ENCODE data around the gene ITPR3. TPM values are rescaled to one million over a fixed set of nuclear protein-coding genes. Genes with fewer than 3 reads are reported as not detected.

Gene ITPR3
- total RNA-seq, 4 donors from 2014 or later = 13.8 to 23.5 (median 19.6) TPM

- no peak for TF ChIP-seq CTCF (IDR thresholded peaks at IDR 0.05; ENCODE audit: low read depth)
Observed at GRCh38 chr6:33609528-33609927, 11.6 kb upstream of the ITPR3 start.

GRCh38 chr6:33610067-33610466 lies 11.1 kb upstream of the ITPR3 start:
- no peak for TF ChIP-seq CTCF (IDR thresholded peaks at IDR 0.05; ENCODE audit: low read depth)

- no peak for TF ChIP-seq CTCF (IDR thresholded peaks at IDR 0.05; ENCODE audit: low read depth)
Observed at GRCh38 chr6:33610779-33611732, 10.1 kb upstream of the ITPR3 start.

DNA sequence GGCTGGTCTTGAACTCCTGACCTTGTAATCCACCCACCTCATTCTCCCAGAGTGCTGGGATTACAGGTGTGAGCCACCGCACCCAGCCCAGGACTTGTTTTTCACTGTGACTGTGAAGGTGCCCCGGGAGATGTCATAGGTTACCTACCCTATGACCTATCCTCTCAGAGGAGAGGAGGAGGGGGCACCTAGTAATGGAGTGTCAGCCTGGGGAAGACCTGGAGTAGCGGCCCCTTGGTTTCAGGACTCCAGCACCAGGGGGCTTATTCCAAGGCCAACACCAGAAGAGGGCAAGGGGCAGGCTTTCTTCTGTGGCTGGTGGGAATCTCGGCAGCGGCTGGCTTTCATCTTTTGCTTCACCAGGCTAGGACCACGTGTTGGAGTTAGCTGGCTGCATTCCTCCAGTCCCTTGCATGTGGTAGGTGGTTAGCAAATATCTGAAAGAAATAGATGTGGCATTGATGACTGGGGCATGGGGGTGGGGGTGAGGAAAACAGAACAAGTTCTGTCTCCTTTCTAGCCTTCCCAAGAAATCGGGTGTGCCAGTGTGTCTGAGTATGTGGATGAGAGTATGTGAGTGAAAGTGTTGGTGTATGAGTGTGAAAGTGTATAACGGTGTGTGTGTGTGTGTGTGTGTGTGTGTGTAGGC lies 7.9 kb upstream of the ITPR3 start:
- TF ChIP-seq CTCF (IDR thresholded peaks at IDR 0.05; ENCODE audit: low read depth) = no peak

DNA sequence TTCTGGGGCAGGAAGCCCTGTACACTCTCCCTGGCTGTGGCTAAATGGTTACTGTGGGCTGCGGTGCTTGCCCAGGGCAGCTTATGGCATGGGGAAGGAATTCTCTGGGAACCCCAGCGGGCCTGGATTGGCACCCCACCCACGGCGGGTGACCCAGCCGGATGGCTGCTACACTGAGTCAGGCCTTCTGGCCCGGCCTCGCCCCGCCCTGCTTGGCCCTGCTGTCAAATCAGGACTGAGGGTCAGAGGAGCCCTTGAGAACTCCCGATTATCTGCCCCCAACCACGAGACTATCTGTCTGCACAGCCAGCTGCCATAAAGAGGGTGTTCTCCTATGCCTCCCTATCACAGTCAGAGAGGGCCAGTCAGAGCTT lies 7.3 kb upstream of the ITPR3 start:
- TF ChIP-seq CTCF (IDR thresholded peaks at IDR 0.05; ENCODE audit: low read depth) = no peak

DNA sequence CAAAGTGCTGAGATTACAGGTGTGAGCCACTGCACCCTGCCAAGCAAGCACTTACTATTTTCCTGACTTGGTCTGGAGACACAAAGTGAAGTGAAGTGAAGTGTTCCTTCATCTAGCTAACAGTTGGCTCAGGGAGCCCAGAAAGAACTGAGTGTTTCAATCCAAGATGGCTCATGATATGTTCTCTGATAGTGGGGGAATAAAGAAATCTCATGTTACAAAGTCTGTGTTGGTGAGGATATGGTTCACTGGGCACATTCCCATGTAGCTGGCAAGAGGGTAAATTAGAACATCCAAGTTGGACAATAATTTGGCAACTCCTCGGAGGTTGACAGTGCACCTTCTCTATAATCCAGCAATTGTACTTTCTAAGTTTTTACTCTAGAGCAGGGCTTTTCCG lies 5.0 kb upstream of the ITPR3 start:
- TF ChIP-seq CTCF (IDR thresholded peaks at IDR 0.05; ENCODE audit: low read depth) = no peak

DNA sequence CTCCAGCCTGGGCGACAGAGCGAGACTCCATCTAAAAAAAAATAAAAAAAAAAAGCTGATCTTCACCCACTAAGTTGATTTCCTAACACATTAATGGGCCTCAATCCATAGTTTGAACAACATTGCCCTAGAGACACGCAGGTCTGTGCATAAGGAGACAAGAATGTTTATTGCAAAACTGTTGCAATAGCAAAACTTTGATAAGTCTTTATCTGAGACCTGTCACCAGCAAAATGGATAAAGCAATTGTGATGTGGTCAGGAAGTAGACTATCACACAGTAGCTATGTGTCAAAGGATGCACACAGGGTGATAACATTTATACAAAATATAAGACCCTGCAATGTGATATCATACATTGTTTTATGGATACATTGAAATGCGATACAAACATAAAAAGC lies 4.2 kb upstream of the ITPR3 start:
- no peak for TF ChIP-seq CTCF (IDR thresholded peaks at IDR 0.05; ENCODE audit: low read depth)
